RKO (cell line): ENCODE results near the gene CTDP1.
"Not testable (repeated sequence)": the region's sequence is repeated elsewhere in the genome, so short reads cannot be mapped to it uniquely, and the experiment has no call there.

ENCODE experiments used
- DNase-seq: peaks from one replicate; pipeline ENCODE4 v3.0.0-alpha.2; 2016; ENCODE audit warnings: low spot score

CTDP1 gene

GRCh38 chr18:79740521-79741361 is 61.1 kb downstream of the CTDP1 start:
- no peak for DNase-seq

DNA sequence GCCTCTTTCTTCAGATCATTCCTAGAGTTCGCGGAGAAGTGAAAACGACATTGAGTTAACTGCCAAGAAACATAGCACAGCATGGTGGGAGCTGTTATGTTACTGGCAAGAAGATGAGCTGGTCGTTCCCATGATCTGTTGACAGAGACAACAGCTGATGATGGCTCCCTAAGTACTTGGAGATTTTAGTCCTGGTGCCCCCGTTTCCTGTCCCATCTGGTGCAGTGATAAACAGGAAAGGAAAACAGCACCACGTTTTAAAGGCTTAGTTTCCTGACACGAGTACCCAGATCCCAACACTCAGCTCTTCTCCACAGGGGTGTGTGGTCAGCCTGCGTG is 61.7 kb downstream of the CTDP1 start:
- DNase-seq, result no peak

GRCh38 chr18:79742076-79742475 is 62.5 kb downstream of the CTDP1 start:
- DNase-seq, result no peak

DNA sequence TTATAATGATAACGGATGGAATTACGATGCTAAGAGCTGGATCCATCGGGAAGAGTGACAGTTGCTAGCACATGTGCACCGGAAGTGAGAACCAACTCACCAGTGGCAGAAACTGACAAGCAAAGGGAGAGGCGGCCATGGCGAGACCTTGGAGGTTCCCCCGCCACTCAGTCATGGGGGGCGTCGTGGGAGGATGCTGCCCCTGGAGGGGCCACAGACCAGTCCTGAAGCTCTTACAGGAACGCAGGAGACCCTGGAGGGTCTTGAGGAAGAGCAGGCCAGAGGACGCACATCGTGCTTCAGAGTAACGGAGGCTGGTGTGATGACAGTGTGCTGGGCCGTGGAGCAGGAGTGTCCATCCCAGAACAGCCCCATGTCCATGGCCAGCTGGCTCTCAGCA is 65.0 kb downstream of the CTDP1 start:
- no peak for DNase-seq

- DNase-seq, result no peak
Observed at GRCh38 chr18:79746730-79747129, 67.1 kb downstream of the CTDP1 start.

GRCh38 chr18:79747156-79747845 is 67.7 kb downstream of the CTDP1 start:
- no peak for DNase-seq

DNA sequence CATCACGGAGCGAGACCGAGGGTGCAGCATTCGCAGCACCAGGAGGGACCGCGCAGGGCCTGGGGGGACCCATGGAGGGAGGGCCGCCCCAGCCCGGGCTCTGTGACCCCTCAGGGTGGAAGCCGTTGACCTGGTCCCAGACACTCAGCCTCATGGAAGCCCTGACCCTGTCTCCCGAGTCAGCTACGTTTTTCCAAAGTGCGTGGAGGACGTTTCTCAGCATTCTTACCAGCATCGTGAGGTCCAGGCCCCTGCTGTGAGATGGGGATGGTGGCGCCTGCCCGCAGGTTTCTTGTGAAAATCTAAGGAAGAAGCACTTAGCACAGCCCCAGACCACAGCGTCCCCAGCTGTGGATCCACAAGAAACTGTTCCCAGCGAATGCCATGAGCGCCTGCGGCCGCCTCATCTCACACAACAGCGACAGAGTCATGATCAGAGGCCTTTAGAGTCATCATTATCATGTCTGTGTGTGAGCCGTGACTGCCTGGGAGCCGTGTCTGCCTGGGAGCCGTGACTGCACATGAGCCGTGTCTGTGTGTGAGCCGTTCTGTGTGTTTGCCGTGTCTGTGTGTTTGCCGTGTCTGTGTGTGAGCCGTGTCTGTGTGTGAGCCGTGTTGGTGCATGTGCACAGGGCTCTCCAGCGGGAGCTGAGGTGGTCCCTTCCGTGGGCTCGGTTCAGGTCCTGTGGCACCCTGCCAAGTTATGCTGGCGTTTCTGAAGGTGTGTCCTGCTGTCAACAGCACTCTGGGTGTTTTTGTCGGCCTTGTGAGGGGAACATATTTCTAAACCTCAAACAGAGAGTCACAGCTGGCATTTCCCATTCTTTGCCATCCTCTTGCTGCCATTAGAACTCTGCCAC is 68.9 kb downstream of the CTDP1 start:
- no peak for DNase-seq

GRCh38 chr18:79749251-79750191 is 69.9 kb downstream of the CTDP1 start:
- DNase-seq, result no peak

DNA sequence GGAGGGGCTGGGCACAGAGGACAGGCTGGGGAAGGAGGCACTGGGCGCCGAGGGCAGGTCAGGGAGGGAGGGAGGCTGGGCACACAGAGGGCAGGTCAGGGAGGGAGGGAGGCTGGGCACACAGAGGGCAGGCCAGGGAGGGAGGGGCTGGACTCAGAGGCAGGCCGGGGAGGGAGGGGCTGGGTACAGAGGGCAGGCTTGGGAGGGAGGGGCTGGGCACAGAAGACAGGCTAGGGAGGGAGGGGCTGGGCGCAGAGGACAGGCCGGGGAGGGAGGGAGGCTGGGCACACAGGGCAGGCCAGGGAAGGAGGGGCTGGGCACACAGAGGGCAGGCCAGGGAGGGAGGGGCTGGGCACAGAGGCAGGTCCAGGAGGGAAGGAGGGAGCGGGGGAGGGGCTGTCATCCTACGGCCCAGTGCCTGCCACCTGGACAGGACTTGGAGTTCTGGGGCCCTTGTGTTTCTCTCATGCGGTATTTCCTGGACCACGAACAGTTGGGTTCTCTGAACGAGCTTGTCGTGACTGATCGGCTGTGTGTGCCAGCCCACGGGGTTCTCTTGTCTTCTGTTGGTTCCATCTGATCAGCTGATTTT is 71.5 kb downstream of the CTDP1 start:
- DNase-seq, result no peak

GRCh38 chr18:79751918-79752578 is 72.4 kb downstream of the CTDP1 start:
- not testable (repeated sequence) for DNase-seq

DNA sequence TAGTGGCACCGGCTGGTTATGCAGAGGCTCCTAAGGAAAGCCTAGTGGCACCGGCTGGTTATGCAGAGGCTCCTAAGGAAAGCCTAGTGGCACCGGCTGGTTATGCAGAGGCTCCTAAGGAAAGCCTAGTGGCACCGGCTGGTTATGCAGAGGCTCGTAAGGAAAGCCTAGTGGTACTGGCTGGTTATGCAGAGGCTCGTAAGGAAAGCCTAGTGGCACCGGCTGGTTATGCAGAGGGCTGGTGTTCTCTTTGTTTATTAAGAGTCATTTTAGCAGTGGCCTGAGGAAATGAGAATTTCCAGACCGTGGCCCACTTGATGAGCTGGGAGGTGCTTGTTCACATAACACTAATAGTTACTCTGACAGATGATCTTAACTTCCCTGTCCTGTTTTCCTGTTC is 73.3 kb downstream of the CTDP1 start:
- peak; percentile 35 for DNase-seq

GRCh38 chr18:79753391-79753851 is 73.8 kb downstream of the CTDP1 start:
- no peak for DNase-seq

- DNase-seq, result no peak
Observed at GRCh38 chr18:79754022-79754761, 74.6 kb downstream of the CTDP1 start.

DNA sequence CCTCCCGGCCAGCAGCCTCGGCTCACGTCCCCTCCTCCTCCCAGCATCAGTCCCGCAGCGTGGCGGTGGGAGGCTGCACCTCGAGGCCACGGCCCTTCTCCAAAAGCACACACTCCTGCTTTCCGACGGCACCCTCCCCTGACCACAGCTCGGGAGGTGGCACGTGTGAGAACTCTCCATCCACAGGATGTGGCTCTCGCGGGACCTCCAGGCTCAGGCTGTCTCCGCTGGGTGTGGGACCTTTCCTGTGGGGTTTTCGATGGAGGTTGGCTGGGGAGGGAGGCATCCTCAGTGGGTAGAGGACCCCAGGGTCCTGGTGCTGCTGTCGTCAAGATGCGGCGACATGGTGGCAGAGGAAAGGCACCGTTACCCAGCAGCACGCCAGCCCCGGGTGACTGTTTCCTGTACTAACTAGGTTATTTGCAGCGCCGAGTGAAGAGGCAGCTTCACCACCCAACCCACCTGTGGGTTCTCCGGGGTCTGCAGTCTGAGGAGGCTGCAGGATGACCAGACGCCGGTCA is 75.3 kb downstream of the CTDP1 start:
- DNase-seq, result no peak

GRCh38 chr18:79755496-79756142 is 76.0 kb downstream of the CTDP1 start:
- DNase-seq, result no peak

DNA sequence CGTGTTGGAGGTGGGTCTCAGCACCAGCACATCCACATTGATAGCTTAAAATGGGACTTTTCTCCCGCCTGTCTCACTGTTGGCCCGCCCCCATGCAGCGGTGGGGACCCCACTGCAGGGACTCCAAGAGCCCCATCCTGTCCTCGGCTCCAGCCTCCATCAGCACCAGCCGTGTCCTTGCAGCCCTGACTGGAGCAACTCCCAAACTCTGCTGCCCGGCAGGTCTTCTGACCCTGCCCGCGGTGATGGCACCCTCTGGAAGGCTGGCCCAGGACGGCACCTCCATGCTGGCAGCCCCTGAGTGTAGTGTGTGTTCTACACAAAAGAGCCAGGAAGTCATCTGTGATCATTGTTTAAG is 76.5 kb downstream of the CTDP1 start:
- DNase-seq, result no peak

DNA sequence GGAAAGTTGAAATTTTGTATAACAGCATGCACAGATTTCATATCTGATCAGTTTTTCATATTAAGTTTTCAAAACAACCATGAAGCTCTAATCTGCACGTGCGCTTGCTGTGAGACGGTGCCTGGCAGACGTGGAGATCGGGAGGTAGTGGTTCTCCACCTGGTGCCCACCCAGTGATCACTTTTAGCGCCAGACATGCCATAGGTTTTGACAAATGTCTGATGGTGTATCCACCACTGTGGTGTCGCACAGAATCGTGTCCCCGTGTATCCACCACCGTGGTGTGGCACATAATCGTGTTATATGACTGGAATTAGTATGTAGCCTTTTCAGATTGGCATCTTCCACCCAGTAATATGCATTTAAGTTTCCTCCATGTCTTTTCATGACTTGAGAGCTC is 77.2 kb downstream of the CTDP1 start:
- no peak for DNase-seq

GRCh38 chr18:79760348-79760747 is 80.7 kb downstream of the CTDP1 start:
- no peak for DNase-seq

- no peak for DNase-seq
Observed at GRCh38 chr18:79760881-79761280, 81.3 kb downstream of the CTDP1 start.
